Measurements from ENCODE around the gene MAMSTR.

DNA sequence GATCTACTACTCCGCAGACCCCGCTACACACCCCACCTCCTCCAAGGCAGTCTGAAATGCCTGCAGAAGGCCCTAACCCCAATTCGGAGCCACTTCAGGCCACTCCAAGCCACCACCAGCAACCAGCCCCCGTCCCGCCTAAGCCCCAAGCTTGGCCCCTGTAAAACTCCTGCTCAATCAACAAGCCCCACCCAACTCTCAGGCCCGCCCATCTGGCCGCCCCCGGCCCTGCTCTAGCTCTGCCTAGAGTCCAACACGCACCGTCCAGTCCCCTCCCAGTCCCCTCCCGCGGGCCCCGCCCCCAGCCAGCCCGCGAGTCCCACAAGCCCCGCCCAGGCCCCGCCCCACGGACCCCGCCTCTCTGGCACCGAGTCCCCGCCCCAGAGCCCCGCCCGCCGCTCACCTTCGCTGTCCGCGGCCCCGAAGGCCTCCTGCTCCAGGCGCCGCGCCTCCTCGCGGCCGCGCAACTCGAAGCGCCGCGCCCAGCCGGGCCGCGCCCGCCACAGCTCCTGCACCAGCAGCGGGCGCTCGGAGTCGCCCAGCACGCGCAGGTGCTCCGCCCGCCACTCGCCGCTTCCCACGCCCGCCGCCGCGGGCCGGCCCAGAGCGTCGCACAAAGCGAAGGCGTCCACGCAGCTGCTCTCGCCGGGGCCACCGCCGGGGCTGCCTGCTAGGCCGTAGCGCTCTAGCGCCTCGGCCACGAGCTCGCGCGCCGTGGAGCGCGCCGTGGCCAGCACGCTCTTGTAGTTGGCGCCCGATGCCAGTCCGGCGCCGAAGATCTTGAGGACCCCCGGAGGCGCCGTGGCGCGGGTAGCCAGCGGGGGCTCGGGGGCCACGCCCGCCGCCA is 19.3 kb upstream of the MAMSTR start:
- no peak; the same call in 1 of the 2 replicates for TF ChIP-seq POLR2AphosphoS5 (IDR thresholded peaks at IDR 0.05; ENCODE audit: low read depth, low read length)
- TF ChIP-seq REST (IDR thresholded peaks at IDR 0.05; ENCODE audit: insufficient read depth in 1 of 2, low read depth in 2 of 2, low read length in 2 of 2): no peak
- no peak for TF ChIP-seq TAF1 (IDR thresholded peaks at IDR 0.05; ENCODE audit: borderline replicate concordance, insufficient read depth, low read length)
- no peak for TF ChIP-seq SIN3A (IDR thresholded peaks at IDR 0.05; ENCODE audit: borderline replicate concordance, insufficient read depth, low read length)
- peak; percentile 83 for TF ChIP-seq FOXP2 (optimal IDR thresholded peaks at IDR 0.05; ENCODE audit: borderline replicate concordance, extremely low read depth, extremely low read length, insufficient read depth)

All from PFSK-1 (cell line).